SK-N-SH (cell line): Measurements from ENCODE around the gene SLC4A2. TPM values are rescaled to one million over a fixed set of nuclear protein-coding genes. Genes with fewer than 3 reads are reported as not detected.

ENCODE experiments used
- CTCF ChIA-PET: fragments of 300-600, 350-600 bp; formaldehyde crosslinking; extraction: SDS; loops from one replicate; lab custom pipeline; 2021; lab: Yijun Ruan, JAX
- POLR2A ChIA-PET: fragments of 350-600 bp; sonication (Branson Sonifier 250); formaldehyde crosslinking; extraction: SDS; loops from one replicate; lab custom pipeline; 2020; ENCODE audit warnings: antibody characterized with exemption, inconsistent platforms; lab: Yijun Ruan, JAX
- DNase-seq: peaks from one replicate; pipeline ENCODE4 v3.0.0; 2012
- H2AFZ ChIP-seq: fragments of 200-600 bp; sonication (generic); 2 replicates; pipeline ENCODE4 v1.8.1; 2016; ENCODE audit warnings: antibody characterized with exemption, mild to moderate bottlenecking, low read depth
- H3F3A ChIP-seq: fragments of 200-600 bp; sonication (generic); replicated peaks from 2 replicates; pipeline ENCODE3; 2016; ENCODE audit warnings: antibody characterized with exemption, mild to moderate bottlenecking; ENCODE audit not compliant: insufficient read depth
- H3K27ac ChIP-seq, 2 experiments: fragments of 200-500 bp in 1 of 2; fragments of 200-600 bp in 1 of 2; sonication (Bioruptor generic) in 1 of 2; sonication (generic), shearing (Covaris generic) in 1 of 2; 2 replicates each; pipeline versions ENCODE4 v1.5.1 to v1.6.1; 2014 to 2016; ENCODE audit warnings: low read depth in 2 of 2, inconsistent platforms in 1 of 2, low read length in 1 of 2, mild to moderate bottlenecking in 1 of 2, mixed read lengths in 1 of 2
- H3K27me3 ChIP-seq: fragments of 200-600 bp; sonication (generic), shearing (Covaris generic); 2 replicates; pipeline ENCODE4 v1.6.1; 2016; ENCODE audit warnings: mixed run types; ENCODE audit not compliant: insufficient read depth
- H3K36me3 ChIP-seq, 2 experiments: fragments of 200-500 bp in 1 of 2; fragments of 200-600 bp in 1 of 2; sonication (Bioruptor generic) in 1 of 2; sonication (generic) in 1 of 2; replicated peaks in 1 of 2; 2 replicates each; pipeline versions ENCODE3 to v1.5.1; 2014 to 2016; ENCODE audit warnings: low read length in 1 of 2, mild to moderate bottlenecking in 1 of 2; ENCODE audit not compliant: insufficient read depth in 2 of 2, control insufficient read depth in 1 of 2
- H3K4me1 ChIP-seq, 2 experiments: fragments of 200-500 bp in 1 of 2; fragments of 200-600 bp in 1 of 2; sonication (Bioruptor generic) in 1 of 2; sonication (generic), shearing (Covaris generic) in 1 of 2; 2 replicates each; pipeline versions ENCODE4 v1.5.1 to v1.6.1; 2014 to 2016; ENCODE audit warnings: low read depth in 1 of 2, low read length in 1 of 2, mixed run types in 1 of 2; ENCODE audit not compliant: insufficient read depth in 2 of 2, control insufficient read depth in 1 of 2
- H3K4me2 ChIP-seq: fragments of 200-600 bp; sonication (generic), shearing (Covaris generic); 2 replicates; pipeline ENCODE4 v1.6.1; 2017; ENCODE audit warnings: mixed run types
- H3K4me3 ChIP-seq, 2 experiments: fragments of 200-500 bp in 1 of 2; fragments of 200-600 bp in 1 of 2; sonication (Bioruptor generic) in 1 of 2; sonication (generic), shearing (Covaris generic) in 1 of 2; 2 replicates each; pipeline versions ENCODE4 v1.5.1 to v1.8.1; 2014 to 2016; ENCODE audit warnings: low read depth in 2 of 2, inconsistent platforms in 1 of 2, low read length in 1 of 2, mild to moderate bottlenecking in 1 of 2, mixed read lengths in 1 of 2, moderate library complexity in 1 of 2
- H3K79me2 ChIP-seq: fragments of 200-600 bp; sonication (generic); 2 replicates; pipeline ENCODE4 v1.8.1; 2017; ENCODE audit warnings: mild to moderate bottlenecking; ENCODE audit not compliant: insufficient read depth
- H3K9ac ChIP-seq: fragments of 200-600 bp; sonication (generic); 2 replicates; pipeline ENCODE4 v1.6.1; 2017; ENCODE audit warnings: mixed run types
- H3K9me2 ChIP-seq: fragments of 200-600 bp; sonication (generic); 2 replicates; pipeline ENCODE4 v1.6.1; 2017; ENCODE audit warnings: mixed run types
- H3K9me3 ChIP-seq: fragments of 200-600 bp; sonication (generic); 2 replicates; pipeline ENCODE4 v1.6.1; 2017; ENCODE audit warnings: mixed run types, mild to moderate bottlenecking, moderate library complexity
- H4K20me1 ChIP-seq: fragments of 200-600 bp; sonication (generic); 2 replicates; pipeline ENCODE4 v1.6.1; 2017; ENCODE audit warnings: mild to moderate bottlenecking, mixed run types; ENCODE audit not compliant: insufficient read depth
- CHD2 ChIP-seq: fragments of 150-350 bp; IDR thresholded peaks from 2 replicates; pipeline ENCODE4 v1.6.1; 2018; ENCODE audit warnings: low read length; ENCODE audit not compliant: partially characterized antibody
- ELF1 ChIP-seq: IDR thresholded peaks from 2 replicates; pipeline ENCODE4 v1.4.0; 2012
- EZH2phosphoT487 ChIP-seq: fragments of 200-600 bp; sonication (generic); IDR thresholded peaks from 2 replicates; pipeline ENCODE4 v1.6.1; 2017; ENCODE audit warnings: low read depth, mixed run types, mild to moderate bottlenecking, antibody characterized with exemption, moderate library complexity, borderline replicate concordance
- FOXJ3 ChIP-seq: sonication (generic); formaldehyde crosslinking; IDR thresholded peaks from 2 replicates; pipeline ENCODE4 v1.5.1; 2020; ENCODE audit warnings: mild to moderate bottlenecking, missing genetic modification reagents
- GABPA ChIP-seq: IDR thresholded peaks from 2 replicates; pipeline ENCODE4 v1.4.0; 2012; ENCODE audit warnings: low read depth, mild to moderate bottlenecking
- JUND ChIP-seq: IDR thresholded peaks from 2 replicates; pipeline ENCODE4 v1.4.0; 2012
- NFIC ChIP-seq: IDR thresholded peaks from 2 replicates; pipeline ENCODE4 v1.4.0; 2012; ENCODE audit warnings: borderline replicate concordance
- NRF1 ChIP-seq: IDR thresholded peaks from 2 replicates; pipeline ENCODE4 v1.6.1; 2012; ENCODE audit warnings: low read depth, mild to moderate bottlenecking, low read length
- RAD21 ChIP-seq: IDR thresholded peaks from 2 replicates; pipeline ENCODE4 v1.6.1; 2012; ENCODE audit warnings: mild to moderate bottlenecking, low read length
- RCOR1 ChIP-seq: fragments of 150-350 bp; IDR thresholded peaks from 2 replicates; pipeline ENCODE4 v1.6.1; 2017; ENCODE audit warnings: antibody characterized with exemption, low read length
- SMC3 ChIP-seq: IDR thresholded peaks from 2 replicates; pipeline ENCODE4 v1.6.1; 2012; ENCODE audit warnings: low read depth, low read length, improper control_type of control experiment
- YY1 ChIP-seq: IDR thresholded peaks from 2 replicates; pipeline ENCODE4 v1.4.0; 2012; ENCODE audit warnings: low read depth, mild to moderate bottlenecking
- WGBS: methylation state at CpG from one replicate; pipeline ENCODE4 v1.1.6; 2017; ENCODE audit warnings: low lambda C conversion rate; 5-methylcytosine and 5-hydroxymethylcytosine counted together
- polyA plus RNA-seq, 3 experiments: library from polyadenylated mRNA; depleted of rRNA; stranded (reverse); fragments of >200 nt; gene quantifications; 2 replicates each; pipeline ENCODE4 v1.2.3, GENCODE V29; 2012
- TF ChIP-seq, protein P1 (sequence below): fragments of 150-350 bp; IDR thresholded peaks from 2 replicates; pipeline ENCODE4 v1.6.1; 2017; ENCODE audit warnings: antibody characterized with exemption, low read length, low read depth, borderline replicate concordance
- TF ChIP-seq, protein P2 (sequence below): IDR thresholded peaks from 2 replicates; pipeline ENCODE4 v1.4.0; 2012; ENCODE audit warnings: low read depth, borderline replicate concordance
- TF ChIP-seq, protein P3 (sequence below): IDR thresholded peaks from 2 replicates; pipeline ENCODE4; 2012
- TF ChIP-seq, protein P4 (sequence below): fragments of 200-600 bp; sonication (generic); IDR thresholded peaks from 2 replicates; pipeline ENCODE4 v1.6.1; 2017; ENCODE audit warnings: antibody characterized with exemption, mild to moderate bottlenecking, moderate library complexity
- TF ChIP-seq, protein P5 (sequence below): fragments of 150-350 bp; IDR thresholded peaks from 2 replicates; pipeline ENCODE4 v1.6.1; 2016; ENCODE audit warnings: mild to moderate bottlenecking, low read depth, low read length

Gene SLC4A2
- polyA plus RNA-seq, 1 of the 3 experiments (the other 2 are of a cell fraction) = 167 TPM

DNA sequence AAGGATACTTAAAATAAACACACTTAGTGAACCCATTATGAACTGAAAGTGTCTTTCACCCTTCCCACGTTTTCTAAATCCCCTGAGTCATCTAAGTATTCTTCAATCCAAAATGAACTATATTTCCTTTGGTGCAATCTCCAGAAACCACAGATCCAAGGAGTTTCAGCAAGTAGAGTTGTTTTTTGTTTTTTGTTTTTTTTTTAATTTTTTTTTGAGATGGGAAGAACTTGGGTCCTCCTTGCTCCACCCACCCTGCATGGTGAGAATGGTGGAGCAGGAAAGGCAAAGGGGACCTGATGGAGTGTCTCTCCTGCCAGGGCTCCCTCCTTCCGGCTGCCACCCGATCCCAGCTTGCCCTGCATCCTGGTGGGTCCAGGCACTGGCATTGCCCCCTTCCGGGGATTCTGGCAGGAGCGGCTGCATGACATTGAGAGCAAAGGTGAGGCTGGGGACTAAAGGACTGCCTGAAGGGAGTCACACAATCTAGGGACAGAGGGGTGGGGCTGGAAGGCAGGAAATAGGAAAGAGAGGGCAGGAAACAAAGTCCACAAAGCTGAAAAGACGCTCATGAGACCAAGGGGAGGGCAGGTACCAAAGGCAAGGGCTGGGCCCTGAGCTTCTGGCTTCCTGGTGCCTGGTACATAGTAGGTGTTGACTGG lies 47.2 kb upstream of the SLC4A2 start:
- Histone ChIP-seq H3K79me2 (no peaks in the 10 kb centered on the region), H3K9me2 (no peaks in the 10 kb centered on the region), H3K4me3 (no peak overlapping the region), H3F3A (no peaks in the 10 kb centered on the region), H3K4me1 (peaks cover 0 to 31% of the 10 kb centered on the region in 2 experiments; a peak in 1 of 4 replicates), H3K9ac (no peak overlapping the region), H2AFZ (no peak overlapping the region), H3K27me3 (no peaks in the 10 kb centered on the region), H3K4me2 (no peak overlapping the region), H3K36me3 (no peaks in the 10 kb centered on the region), H3K9me3 (no peaks in the 10 kb centered on the region), H4K20me1 (no peaks in the 10 kb centered on the region), H3K27ac (no peak overlapping the region)
- TF ChIP-seq RCOR1 = no peak
- TF ChIP-seq NRF1 = no peak
- TF ChIP-seq ELF1 = no peak
- TF ChIP-seq YY1 = no peak
- TF ChIP-seq, protein P1, sequence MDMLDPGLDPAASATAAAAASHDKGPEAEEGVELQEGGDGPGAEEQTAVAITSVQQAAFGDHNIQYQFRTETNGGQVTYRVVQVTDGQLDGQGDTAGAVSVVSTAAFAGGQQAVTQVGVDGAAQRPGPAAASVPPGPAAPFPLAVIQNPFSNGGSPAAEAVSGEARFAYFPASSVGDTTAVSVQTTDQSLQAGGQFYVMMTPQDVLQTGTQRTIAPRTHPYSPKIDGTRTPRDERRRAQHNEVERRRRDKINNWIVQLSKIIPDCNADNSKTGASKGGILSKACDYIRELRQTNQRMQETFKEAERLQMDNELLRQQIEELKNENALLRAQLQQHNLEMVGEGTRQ = no peak
- no peak for TF ChIP-seq EZH2phosphoT487
- TF ChIP-seq GABPA = no peak
- TF ChIP-seq, protein P2, sequence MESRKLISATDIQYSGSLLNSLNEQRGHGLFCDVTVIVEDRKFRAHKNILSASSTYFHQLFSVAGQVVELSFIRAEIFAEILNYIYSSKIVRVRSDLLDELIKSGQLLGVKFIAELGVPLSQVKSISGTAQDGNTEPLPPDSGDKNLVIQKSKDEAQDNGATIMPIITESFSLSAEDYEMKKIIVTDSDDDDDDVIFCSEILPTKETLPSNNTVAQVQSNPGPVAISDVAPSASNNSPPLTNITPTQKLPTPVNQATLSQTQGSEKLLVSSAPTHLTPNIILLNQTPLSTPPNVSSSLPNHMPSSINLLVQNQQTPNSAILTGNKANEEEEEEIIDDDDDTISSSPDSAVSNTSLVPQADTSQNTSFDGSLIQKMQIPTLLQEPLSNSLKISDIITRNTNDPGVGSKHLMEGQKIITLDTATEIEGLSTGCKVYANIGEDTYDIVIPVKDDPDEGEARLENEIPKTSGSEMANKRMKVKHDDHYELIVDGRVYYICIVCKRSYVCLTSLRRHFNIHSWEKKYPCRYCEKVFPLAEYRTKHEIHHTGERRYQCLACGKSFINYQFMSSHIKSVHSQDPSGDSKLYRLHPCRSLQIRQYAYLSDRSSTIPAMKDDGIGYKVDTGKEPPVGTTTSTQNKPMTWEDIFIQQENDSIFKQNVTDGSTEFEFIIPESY = no peak
- TF ChIP-seq, protein P3, sequence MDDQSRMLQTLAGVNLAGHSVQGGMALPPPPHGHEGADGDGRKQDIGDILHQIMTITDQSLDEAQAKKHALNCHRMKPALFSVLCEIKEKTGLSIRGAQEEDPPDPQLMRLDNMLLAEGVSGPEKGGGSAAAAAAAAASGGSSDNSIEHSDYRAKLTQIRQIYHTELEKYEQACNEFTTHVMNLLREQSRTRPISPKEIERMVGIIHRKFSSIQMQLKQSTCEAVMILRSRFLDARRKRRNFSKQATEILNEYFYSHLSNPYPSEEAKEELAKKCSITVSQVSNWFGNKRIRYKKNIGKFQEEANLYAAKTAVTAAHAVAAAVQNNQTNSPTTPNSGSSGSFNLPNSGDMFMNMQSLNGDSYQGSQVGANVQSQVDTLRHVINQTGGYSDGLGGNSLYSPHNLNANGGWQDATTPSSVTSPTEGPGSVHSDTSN = no peak
- no peak for TF ChIP-seq RAD21
- no peak for DNase-seq
- ChIA-PET POLR2A (interaction anchor here (1.0 kb wide), 1 partner anchor 75 kb away, joined by 3 read pairs; no protein-coding TSS in a partner anchor), CTCF (interaction anchor here (0.7 to 11.3 kb wide), 34 partner anchors 10 to 644 kb away, joined by 3 to 151 read pairs (median 4); partner anchors contain the start of genes ABCB8, ATG9B, FASTK and NOS3)
- 75% methylated on average over 6 of the region's 6 CpGs for WGBS

DNA sequence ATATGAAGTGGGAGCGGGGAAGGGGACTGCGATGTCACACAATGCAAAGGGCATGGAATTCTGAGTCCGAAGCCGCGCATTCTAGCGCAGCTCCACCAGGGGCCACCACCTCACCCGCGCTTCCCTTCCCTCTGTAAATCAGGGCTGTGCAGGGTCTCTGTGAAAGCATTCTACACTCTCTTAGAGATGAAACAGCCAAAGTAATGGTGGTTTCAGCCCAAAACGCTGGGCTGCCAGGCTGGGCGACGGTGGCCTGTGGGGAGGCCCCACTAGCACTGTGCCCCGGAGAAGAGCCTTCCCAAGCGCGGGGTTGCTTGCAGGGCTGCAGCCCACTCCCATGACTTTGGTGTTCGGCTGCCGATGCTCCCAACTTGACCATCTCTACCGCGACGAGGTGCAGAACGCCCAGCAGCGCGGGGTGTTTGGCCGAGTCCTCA lies 46.5 kb upstream of the SLC4A2 start:
- Histone ChIP-seq H4K20me1 (no peaks in the 10 kb centered on the region), H3K9me3 (no peaks in the 10 kb centered on the region), H3K9me2 (no peaks in the 10 kb centered on the region), H3F3A (no peaks in the 10 kb centered on the region), H3K4me3 (peak overlapping the region; percentile 41 to 43; a peak in 3 of 4 replicates), H3K27ac (peak overlapping the region in 1 of 2 experiments; percentile 80; a peak in 2 of 4 replicates), H3K36me3 (no peaks in the 10 kb centered on the region), H3K4me2 (peak overlapping the region; percentile 68), H2AFZ (peak overlapping the region; percentile 44), H3K79me2 (no peaks in the 10 kb centered on the region), H3K4me1 (peaks cover 0 to 32% of the 10 kb centered on the region in 2 experiments; a peak in 1 of 4 replicates), H3K9ac (no peak overlapping the region), H3K27me3 (no peaks in the 10 kb centered on the region)
- DNase-seq = peak; percentile 94
- POLR2A ChIA-PET = interaction anchor here (1.0 to 1.1 kb wide), 2 partner anchors 47 to 74 kb away, joined by 3 read pairs; no protein-coding TSS in a partner anchor
- WGBS = 21% methylated on average over 16 of the region's 23 CpGs
- CTCF ChIA-PET = interaction anchor here (0.6 to 11.3 kb wide), 36 partner anchors 11 to 635 kb away, joined by 3 to 151 read pairs (median 4); partner anchors contain the start of genes ABCB8, ATG9B, FASTK and NOS3
- TF ChIP-seq CHD2 (peak; percentile 16), GABPA (no peak), EZH2phosphoT487 (no peak), NRF1 (0 out of 2 replicates have a peak, but pooled peaks have one; percentile 9), NFIC (no peak), RAD21 (peak; percentile 77), SMC3 (peak; percentile 76), YY1 (no peak), ELF1 (no peak), FOXJ3 (CRISPR knock-in tag) (no peak), JUND (no peak)
- TF ChIP-seq, protein P4, sequence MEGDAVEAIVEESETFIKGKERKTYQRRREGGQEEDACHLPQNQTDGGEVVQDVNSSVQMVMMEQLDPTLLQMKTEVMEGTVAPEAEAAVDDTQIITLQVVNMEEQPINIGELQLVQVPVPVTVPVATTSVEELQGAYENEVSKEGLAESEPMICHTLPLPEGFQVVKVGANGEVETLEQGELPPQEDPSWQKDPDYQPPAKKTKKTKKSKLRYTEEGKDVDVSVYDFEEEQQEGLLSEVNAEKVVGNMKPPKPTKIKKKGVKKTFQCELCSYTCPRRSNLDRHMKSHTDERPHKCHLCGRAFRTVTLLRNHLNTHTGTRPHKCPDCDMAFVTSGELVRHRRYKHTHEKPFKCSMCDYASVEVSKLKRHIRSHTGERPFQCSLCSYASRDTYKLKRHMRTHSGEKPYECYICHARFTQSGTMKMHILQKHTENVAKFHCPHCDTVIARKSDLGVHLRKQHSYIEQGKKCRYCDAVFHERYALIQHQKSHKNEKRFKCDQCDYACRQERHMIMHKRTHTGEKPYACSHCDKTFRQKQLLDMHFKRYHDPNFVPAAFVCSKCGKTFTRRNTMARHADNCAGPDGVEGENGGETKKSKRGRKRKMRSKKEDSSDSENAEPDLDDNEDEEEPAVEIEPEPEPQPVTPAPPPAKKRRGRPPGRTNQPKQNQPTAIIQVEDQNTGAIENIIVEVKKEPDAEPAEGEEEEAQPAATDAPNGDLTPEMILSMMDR = peak; percentile 74
- TF ChIP-seq, protein P1 = no peak
- TF ChIP-seq, protein P5, sequence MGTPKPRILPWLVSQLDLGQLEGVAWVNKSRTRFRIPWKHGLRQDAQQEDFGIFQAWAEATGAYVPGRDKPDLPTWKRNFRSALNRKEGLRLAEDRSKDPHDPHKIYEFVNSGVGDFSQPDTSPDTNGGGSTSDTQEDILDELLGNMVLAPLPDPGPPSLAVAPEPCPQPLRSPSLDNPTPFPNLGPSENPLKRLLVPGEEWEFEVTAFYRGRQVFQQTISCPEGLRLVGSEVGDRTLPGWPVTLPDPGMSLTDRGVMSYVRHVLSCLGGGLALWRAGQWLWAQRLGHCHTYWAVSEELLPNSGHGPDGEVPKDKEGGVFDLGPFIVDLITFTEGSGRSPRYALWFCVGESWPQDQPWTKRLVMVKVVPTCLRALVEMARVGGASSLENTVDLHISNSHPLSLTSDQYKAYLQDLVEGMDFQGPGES = no peak
